Coronary artery (tissue), 2 donors: ENCODE results near the gene SIK1.

Source experiments
- DNase-seq: peaks from one replicate; pipeline ENCODE4 v3.0.0-alpha.2; 2017; ENCODE audit warnings: low spot score
- H3K27ac ChIP-seq, 2 donors: fragments of 200-600 bp; sonication (generic); one replicate each; pipeline ENCODE4 v1.5.1; 2016 to 2019
- H3K4me3 ChIP-seq: fragments of 200-600 bp; sonication (generic); 2 replicates; pipeline ENCODE4 v1.5.1; 2016; ENCODE audit warnings: mild to moderate bottlenecking, moderate library complexity
- TF ChIP-seq, protein P1 (sequence below): fragments of 200-600 bp; sonication (generic); IDR thresholded peaks from one replicate; pipeline ENCODE4 v1.5.1; 2019; ENCODE audit warnings: antibody characterized with exemption

The SIK1 gene

DNA sequence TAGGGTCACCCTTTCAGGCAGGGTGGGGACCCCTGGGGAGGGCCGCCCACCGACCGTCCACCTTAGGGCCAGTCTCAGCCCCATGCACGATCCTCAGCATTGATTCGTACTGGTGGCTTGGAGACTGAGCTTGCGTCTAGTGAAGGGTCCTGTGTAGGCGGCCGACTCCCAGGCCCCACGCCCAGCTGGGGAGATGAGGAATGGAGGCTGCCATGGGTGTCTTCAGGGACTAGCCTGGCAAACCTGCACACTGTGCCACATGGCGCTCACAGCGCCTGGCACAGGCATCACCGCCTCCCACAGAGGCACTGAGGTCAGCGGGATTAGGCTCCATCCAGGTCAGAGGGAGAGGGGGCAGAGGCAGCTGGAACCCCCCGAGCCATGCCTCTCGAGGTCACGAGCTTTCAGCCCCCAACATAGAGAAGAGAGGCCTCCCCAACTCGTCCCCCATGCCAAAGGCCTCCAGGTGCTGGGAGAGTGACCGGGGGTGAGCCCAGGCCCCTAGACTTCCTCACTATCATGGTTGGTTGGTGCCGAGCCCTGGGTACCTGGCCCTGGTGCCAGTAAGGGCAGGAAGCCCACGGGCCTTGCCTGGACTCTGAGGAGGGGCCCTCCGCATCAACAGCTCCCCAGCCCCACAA is 51.0 kb downstream of the SIK1 start:
- TF ChIP-seq, protein P1, sequence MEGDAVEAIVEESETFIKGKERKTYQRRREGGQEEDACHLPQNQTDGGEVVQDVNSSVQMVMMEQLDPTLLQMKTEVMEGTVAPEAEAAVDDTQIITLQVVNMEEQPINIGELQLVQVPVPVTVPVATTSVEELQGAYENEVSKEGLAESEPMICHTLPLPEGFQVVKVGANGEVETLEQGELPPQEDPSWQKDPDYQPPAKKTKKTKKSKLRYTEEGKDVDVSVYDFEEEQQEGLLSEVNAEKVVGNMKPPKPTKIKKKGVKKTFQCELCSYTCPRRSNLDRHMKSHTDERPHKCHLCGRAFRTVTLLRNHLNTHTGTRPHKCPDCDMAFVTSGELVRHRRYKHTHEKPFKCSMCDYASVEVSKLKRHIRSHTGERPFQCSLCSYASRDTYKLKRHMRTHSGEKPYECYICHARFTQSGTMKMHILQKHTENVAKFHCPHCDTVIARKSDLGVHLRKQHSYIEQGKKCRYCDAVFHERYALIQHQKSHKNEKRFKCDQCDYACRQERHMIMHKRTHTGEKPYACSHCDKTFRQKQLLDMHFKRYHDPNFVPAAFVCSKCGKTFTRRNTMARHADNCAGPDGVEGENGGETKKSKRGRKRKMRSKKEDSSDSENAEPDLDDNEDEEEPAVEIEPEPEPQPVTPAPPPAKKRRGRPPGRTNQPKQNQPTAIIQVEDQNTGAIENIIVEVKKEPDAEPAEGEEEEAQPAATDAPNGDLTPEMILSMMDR: no peak
- Histone ChIP-seq H3K4me3 (no peak overlapping the region), H3K27ac (no peak overlapping the region)
- no peak for DNase-seq

DNA sequence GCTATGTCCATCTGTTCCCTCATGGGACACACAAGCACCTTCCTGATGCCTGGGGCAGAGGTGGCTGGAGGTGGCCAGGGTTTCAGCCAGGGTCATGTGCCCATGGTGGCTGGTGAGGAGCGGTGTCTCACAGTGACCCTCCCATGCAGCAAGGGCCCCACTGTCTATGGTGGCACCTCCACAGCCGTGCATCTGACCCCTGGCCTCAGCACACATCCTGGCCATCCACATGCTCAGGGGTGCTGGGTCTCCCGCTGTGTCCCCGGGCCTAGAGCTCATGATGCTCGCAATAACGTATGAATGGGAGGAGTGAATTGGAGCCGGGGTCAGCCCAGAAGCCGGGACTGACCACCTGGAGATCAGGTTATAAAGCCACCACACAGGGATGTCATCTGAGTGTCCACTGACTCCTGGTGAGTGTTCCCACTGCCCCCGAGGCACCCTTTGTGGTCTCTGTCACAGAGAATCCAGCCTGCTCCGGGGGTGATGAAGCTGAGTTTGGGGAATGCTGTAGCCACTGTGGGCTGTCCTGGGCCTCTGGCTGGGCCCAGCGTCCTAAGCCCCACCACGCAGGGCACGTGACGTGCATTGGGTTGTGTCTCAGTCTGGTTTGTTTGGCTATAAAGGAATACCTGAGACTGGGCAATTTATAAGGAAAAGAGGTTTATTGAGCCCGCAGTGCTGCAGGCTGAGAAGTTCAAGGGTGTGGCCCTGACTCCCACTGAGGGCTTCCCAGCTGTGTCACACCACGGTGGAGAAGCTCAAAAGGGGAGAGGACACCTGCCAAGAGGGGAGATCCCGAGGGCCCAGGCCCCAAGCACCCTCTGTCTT is 51.7 kb downstream of the SIK1 start:
- TF ChIP-seq, protein P1: no peak
- no peak for DNase-seq
- Histone ChIP-seq H3K27ac (no peak overlapping the region), H3K4me3 (no peak overlapping the region)

DNA sequence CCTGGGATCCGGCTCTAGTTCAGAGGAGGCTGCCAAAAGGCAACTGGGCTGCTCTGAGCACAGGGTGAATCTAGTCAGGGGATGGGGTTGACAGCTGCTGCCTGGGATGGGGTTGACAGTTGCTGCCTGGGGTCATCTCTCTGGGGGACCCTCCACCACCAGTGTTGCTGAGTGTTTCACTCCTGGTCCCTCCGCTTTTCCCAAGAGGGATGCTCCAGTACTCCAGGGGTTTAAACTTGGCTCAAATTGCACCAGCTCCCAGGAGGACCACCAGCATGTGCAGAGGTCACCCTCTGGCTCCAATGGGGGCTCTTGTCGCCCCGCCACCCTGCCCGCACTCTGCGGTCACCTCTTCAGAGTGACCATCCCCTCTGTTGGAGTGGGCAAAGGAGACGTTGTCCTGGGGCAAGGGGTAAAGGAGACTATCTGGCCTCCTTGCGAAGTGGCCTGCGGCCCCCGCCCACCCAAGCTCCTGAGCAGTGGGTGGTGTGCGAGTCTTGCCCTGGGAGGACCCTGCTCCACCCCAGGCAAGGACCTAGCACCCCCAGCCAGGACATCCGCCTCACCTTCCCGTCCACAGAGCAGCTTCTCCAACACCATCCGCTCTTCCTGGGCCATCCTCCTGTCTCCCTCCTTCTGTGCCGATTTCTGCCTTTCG is 52.6 kb downstream of the SIK1 start:
- DNase-seq: no peak
- H3K4me3 ChIP-seq: no peak overlapping the region
- TF ChIP-seq, protein P1: no peak
- H3K27ac ChIP-seq: no peak overlapping the region

DNA sequence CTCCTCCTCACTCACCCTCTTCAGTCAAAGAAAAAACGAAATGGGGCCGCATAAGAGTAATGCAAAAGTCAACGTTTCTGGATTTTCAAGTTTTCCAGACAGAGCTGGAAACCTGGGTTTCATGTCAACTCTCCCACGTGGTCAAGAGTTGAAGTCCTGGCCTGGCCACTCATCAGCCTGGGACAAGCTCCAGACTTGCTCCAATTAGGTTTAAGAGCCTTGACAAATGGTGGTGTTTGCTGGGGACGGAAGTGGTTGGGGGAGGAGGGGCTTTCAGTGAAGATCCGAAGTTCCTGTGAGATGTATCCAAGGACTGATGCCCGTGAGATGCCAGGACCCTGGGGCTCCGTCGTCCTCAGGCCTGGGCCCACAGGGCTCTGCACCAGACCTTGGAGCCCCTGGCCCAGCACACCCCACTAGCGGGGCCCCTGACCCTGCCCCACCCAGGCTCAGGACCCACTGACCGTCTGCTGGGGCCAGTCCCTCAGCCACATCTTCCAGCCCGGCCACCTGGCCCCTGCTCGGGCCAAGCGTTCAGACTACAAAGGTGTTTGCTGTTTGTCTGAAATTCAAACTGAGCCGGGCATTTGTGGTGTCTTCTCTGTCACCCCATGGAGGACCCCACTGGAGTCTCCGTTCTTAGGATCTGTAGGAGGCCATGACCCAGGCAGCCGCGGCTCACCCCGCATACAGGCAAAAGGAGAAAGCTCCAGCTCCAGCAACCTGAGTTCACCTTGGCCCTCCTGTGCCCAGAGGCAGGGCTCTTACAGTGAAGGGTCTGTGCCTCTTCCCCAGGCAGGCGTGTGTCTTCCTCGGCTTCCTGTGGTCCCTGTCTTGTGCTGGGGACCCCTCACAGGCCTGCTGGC is 53.3 kb downstream of the SIK1 start:
- Histone ChIP-seq H3K4me3 (no peak overlapping the region), H3K27ac (no peak overlapping the region)
- DNase-seq: no peak
- TF ChIP-seq, protein P1: no peak

DNA sequence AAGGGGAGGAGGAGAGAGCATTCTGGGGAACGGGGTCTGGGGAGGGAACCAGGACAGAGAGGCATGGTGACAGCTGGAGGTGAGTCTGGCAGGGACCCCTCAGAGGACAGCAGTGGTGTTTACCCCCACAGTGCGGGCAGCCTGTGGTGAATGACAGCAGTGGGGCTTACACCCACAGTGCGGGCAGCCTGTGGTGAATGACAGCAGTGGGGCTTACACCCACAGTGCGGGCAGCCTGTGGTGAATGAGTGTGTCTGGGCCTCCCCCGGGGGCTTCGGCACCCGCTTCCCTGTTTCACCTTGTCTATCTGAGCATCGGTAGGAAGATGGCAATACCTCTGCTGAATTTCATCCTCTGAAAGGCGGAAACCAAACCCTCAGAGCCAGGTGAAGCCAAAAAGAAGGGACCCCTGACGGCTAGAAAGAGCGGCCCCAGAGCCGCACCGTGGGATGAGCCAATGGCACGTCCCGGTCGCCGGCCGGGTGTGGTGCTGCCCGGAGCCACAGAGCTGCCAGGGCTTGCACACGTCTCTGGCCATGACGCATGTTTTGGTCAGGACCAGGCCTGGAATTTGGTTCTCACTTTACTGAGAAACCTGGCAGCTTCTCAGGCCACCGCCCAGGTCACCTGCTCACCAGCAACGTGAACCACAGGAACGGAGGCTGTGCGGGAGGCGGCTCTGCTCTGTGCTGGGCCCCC is 54.1 kb downstream of the SIK1 start:
- Histone ChIP-seq H3K4me3 (no peak overlapping the region), H3K27ac (no peak overlapping the region)
- no peak for DNase-seq
- TF ChIP-seq, protein P1: no peak

DNA sequence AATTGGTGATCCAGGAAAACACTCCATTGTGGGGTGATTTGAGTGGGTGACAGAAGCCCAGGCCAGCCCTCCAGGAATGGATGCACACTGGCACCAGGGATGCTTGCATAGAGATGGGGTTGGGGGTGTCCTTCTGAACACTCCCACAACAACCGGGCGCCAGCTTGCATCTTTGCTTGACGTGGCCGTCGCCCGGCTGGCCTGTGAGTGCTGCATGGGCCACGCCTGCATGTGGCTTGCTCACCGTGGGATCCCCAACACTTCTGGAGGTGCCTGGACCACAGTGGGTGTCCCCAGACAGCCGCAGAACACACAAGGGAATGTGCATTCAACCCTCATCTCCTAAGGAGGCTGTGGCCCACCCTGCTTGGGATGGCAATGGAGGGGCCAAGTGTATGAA is 55.1 kb downstream of the SIK1 start:
- Histone ChIP-seq H3K27ac (no peak overlapping the region), H3K4me3 (no peak overlapping the region)
- TF ChIP-seq, protein P1: no peak
- DNase-seq: no peak
